HL-60 (cell line): ENCODE data around the gene TMEM63B.

Experiments used
- CTCF ChIP-seq: IDR thresholded peaks from one replicate; pipeline ENCODE4 v1.5.1; 2011; ENCODE audit warnings: low read length, control low read depth, inconsistent platforms; ENCODE audit not compliant: insufficient read depth
- GABPA ChIP-seq: IDR thresholded peaks from 2 replicates; pipeline ENCODE4 v1.6.1; 2012; ENCODE audit warnings: low read depth
- POLR2AphosphoS5 ChIP-seq: IDR thresholded peaks from 2 replicates; pipeline ENCODE4 v1.6.1; 2012; ENCODE audit warnings: low read depth
- REST ChIP-seq: IDR thresholded peaks from 2 replicates; pipeline ENCODE4 v1.6.1; 2012; ENCODE audit warnings: low read depth; ENCODE audit not compliant: insufficient replicate concordance
- SPI1 ChIP-seq: IDR thresholded peaks from 2 replicates; pipeline ENCODE4 v1.6.1; 2012; ENCODE audit warnings: low read depth, mild to moderate bottlenecking, borderline replicate concordance

GRCh38 chr6:44162876-44163625 is 35.7 kb downstream of the TMEM63B start:
- no peak for TF ChIP-seq POLR2AphosphoS5
- TF ChIP-seq CTCF = no peak
- no peak for TF ChIP-seq REST
- TF ChIP-seq GABPA = no peak
- TF ChIP-seq SPI1 = no peak
